CD8-positive, alpha-beta memory T cell (primary cell): ENCODE results near the gene NKPD1. TPM values are rescaled to one million over a fixed set of nuclear protein-coding genes. Genes with fewer than 3 reads are reported as not detected.
"Not testable (repeated sequence)": the region's sequence is repeated elsewhere in the genome, so short reads cannot be mapped to it uniquely, and the experiment has no call there.

Source experiments
- CTCF ChIA-PET: fragments of 350-600 bp; sonication (Branson Sonifier 250); formaldehyde crosslinking; loops from one replicate; lab custom pipeline; 2021; ENCODE audit warnings: antibody characterized with exemption; lab: Charles Lee
- POLR2A ChIA-PET: fragments of 350-600 bp; sonication (Branson Sonifier 250); formaldehyde crosslinking; loops from one replicate; lab custom pipeline; 2021; ENCODE audit warnings: antibody characterized with exemption; lab: Charles Lee
- DNase-seq, 5 donors: peaks; one replicate each; pipeline versions ENCODE4 v3.0.0 to v3.0.0-alpha.2; 2020 to 2022; ENCODE audit warnings: mixed read lengths in 1 of 5
- H3K27ac ChIP-seq: one replicate; pipeline ENCODE4 v1.7.0; 2013; ENCODE audit warnings: low read depth, mild to moderate bottlenecking, low read length, moderate library complexity
- H3K27me3 ChIP-seq: 2 replicates; pipeline ENCODE4 v1.7.0; 2013; ENCODE audit warnings: low read length, mild to moderate bottlenecking; ENCODE audit not compliant: insufficient read depth, poor library complexity, severe bottlenecking
- H3K36me3 ChIP-seq: 2 replicates; pipeline ENCODE4 v1.7.0; 2013; ENCODE audit warnings: mild to moderate bottlenecking, low read length, moderate library complexity; ENCODE audit not compliant: insufficient read depth
- H3K4me1 ChIP-seq: 2 replicates; pipeline ENCODE4 v1.7.0; 2013; ENCODE audit warnings: mild to moderate bottlenecking, low read length, moderate library complexity; ENCODE audit not compliant: insufficient read depth
- H3K4me3 ChIP-seq: 2 replicates; pipeline ENCODE4 v1.7.0; 2013; ENCODE audit warnings: mild to moderate bottlenecking, low read length
- H3K9me3 ChIP-seq: 2 replicates; pipeline ENCODE4 v1.7.0; 2013; ENCODE audit warnings: mild to moderate bottlenecking, low read length
- H3K27ac Mint-ChIP-seq, 8 donors: one replicate each; pipeline ENCODE4 v1.8.0; 2020 to 2021; ENCODE audit warnings: mixed read lengths in 8 of 8, mild to moderate bottlenecking in 6 of 8, inconsistent platforms in 3 of 8, moderate library complexity in 3 of 8
- H3K27me3 Mint-ChIP-seq, 2 donors: one replicate each; pipeline ENCODE4 v1.8.0; 2020 to 2021; ENCODE audit warnings: mixed read lengths in 2 of 2, mild to moderate bottlenecking in 1 of 2, moderate library complexity in 1 of 2
- H3K36me3 Mint-ChIP-seq, 3 donors: one replicate each; pipeline ENCODE4 v1.8.0; 2020 to 2021; ENCODE audit warnings: mixed read lengths in 3 of 3, inconsistent platforms in 1 of 3, mild to moderate bottlenecking in 1 of 3
- H3K4me1 Mint-ChIP-seq, 3 donors: one replicate each; pipeline ENCODE4 v1.8.0; 2020 to 2021; ENCODE audit warnings: mixed read lengths in 3 of 3, inconsistent platforms in 1 of 3, mild to moderate bottlenecking in 1 of 3
- H3K4me3 Mint-ChIP-seq, 7 donors: one replicate each; pipeline ENCODE4 v1.8.0; 2020 to 2021; ENCODE audit warnings: mixed read lengths in 7 of 7, mild to moderate bottlenecking in 6 of 7, moderate library complexity in 4 of 7, inconsistent platforms in 2 of 7
- H3K9me3 Mint-ChIP-seq, 5 donors: one replicate each; pipeline ENCODE4 v1.8.0; 2020 to 2022; ENCODE audit warnings: mixed read lengths in 5 of 5, mild to moderate bottlenecking in 3 of 5, moderate library complexity in 2 of 5, inconsistent platforms in 1 of 5
- polyA plus RNA-seq: library from polyadenylated mRNA; unstranded; fragments of 300-500 nt; fragmentation: Illumina TruSeq; gene quantifications from one replicate; pipeline ENCODE4 v1.2.3, GENCODE V29; 2021
- total RNA-seq, 2 experiments: library from RNA; stranded (reverse); gene quantifications; one replicate each; pipeline ENCODE4 v1.2.3, GENCODE V29; 2021

The NKPD1 gene
- total and polyA plus RNA-seq, 3 experiments from 2014 or later: 0.13 to 0.20 (median 0.18) TPM

DNA sequence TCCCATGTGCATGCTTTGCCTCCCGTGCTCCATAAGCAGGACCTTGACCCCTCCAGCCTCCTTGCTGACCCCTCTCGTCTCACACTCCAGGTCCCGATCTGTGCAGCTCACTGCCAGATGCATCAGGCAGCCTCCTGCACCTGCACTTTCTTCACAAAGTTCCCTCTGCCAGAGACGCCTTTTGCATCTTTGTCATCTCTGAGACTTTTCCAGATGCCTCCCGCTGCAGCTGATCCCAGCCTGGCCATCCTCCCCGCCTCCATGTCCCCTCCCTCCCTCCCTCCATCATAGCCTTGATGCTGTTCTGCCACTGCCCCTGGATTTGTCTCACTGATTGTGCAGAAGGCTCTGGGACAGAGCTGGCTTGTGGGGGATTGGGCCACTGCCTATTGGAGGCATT lies 38.0 kb downstream of the NKPD1 start:
- no peaks in the 10 kb centered on the region for H3K9me3 Mint-ChIP-seq
- Histone ChIP-seq H3K27me3 (no peaks in the 10 kb centered on the region), H3K4me1 (peaks cover 14% of the 10 kb centered on the region), H3K4me3 (no peak overlapping the region), H3K36me3 (no peaks in the 10 kb centered on the region), H3K9me3 (no peaks in the 10 kb centered on the region), H3K27ac (no peak overlapping the region)
- no peaks in the 10 kb centered on the region for H3K27me3 Mint-ChIP-seq
- DNase-seq: no peak
- peaks cover 39 to 67% (median 46%) of the 10 kb centered on the region in 3 donors for H3K4me1 Mint-ChIP-seq
- ChIA-PET POLR2A (no interaction called here), CTCF (no interaction called here)
- H3K4me3 Mint-ChIP-seq: no peak overlapping the region
- peaks cover 0 to 3% (median 0%) of the 10 kb centered on the region in 3 donors for H3K36me3 Mint-ChIP-seq
- H3K27ac Mint-ChIP-seq: peak overlapping the region in 2 of 8 donors; percentile 32 to 85

DNA sequence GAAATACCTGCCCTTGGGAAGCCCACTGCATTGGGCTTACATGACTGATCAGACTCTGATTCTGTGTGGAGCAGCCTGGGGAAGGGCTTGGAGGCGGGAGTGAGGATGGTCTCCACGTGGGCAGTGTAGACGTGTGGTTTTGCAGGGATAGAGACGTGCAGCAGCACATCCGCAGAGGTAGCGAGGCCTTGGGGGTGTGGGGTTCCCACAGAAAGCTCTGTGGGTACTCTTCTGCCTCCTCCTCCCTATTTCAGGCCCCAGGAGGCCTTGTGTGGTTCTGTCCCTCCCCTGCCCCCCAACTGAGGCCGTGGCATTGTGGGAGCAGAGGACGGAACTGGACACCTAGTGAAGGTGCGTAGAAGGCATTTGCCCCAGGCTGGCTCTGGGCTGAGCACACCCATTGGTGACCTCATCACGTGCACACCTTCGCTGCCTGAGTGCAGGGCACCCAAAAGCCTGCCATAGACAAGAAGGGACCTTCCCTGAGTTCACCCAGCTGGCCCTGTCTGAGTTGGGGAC lies 38.9 kb downstream of the NKPD1 start:
- Histone ChIP-seq H3K27me3 (no peaks in the 10 kb centered on the region), H3K4me1 (peaks cover 24% of the 10 kb centered on the region), H3K4me3 (no peak overlapping the region), H3K9me3 (no peaks in the 10 kb centered on the region), H3K36me3 (no peaks in the 10 kb centered on the region), H3K27ac (no peak overlapping the region)
- Mint-ChIP-seq H3K4me1 (peaks cover 45 to 76% (median 52%) of the 10 kb centered on the region in 3 donors), H3K36me3 (peaks cover 0 to 3% (median 0%) of the 10 kb centered on the region in 3 donors), H3K4me3 (peak overlapping the region in 3 of 7 donors; percentile 18 to 51 (median 24)), H3K9me3 (no peaks in the 10 kb centered on the region), H3K27ac (peak overlapping the region in 6 of 8 donors; percentile 21 to 89 (median 70)), H3K27me3 (no peaks in the 10 kb centered on the region)
- POLR2A ChIA-PET: no interaction called here
- no peak for DNase-seq
- CTCF ChIA-PET: no interaction called here

DNA sequence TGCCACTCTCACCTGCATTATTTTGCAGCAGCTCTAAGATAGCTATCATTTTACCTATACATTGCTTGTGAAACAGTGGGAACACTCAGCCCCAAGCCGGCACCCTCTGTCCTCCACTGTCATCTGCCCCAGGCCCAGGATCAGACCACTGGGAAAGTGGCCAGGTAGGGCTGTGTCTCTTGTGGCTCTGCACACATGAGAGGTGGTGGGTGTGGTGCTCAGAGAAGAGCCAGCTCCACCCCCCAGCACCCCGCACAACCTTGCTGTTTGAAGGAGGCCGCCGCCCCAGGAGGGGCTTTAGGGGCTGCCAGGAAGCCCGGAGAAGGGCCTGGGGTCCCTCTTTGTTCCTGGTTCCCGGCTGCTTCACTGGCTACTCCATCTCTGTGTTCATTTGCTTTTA lies 41.2 kb downstream of the NKPD1 start:
- no peak overlapping the region for H3K4me3 ChIP-seq

DNA sequence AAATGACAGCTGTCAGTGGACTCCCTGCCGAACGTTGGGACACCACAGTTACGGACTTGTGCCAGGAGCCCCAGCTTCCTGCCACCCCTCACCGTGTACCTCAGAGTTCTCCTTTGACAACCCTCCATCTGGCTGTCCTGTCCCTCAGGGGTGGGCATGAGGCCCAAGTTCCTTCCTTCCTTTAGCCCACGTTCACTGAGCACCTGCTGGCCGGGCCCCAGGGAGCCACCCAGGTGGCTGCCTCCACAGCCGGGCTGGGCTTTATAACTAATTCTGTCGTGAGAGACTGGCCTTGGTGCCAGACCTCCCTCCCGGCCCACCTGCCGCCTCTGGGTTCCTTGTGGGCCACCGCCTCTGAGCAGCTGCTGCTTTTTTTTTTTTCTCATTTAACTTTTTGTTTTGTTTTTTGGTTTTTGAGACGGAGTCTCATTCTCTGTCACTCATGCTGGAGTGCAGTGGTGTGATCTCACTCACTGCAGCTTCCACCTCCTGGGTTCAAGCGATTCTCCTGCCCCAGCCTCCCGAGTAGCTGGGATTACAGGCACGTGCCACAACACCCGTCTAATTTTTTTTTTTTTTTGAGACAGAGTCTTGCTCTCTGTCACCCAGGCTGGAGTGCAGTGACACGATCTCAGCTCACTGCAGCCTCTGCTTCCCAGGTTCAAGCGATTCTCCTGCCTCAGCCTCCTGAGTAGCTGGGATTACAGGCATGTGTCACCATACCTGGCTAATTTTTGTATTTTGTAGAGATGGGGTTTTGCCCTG lies 42.0 kb downstream of the NKPD1 start:
- peaks cover 46 to 79% (median 60%) of the 10 kb centered on the region in 3 donors for H3K4me1 Mint-ChIP-seq
- not testable (repeated sequence) for H3K9me3 Mint-ChIP-seq, DNase-seq

More for the DNA sequence above, 41.2 kb downstream of the NKPD1 start:
- H3K27me3 Mint-ChIP-seq: no peaks in the 10 kb centered on the region
- H3K36me3 ChIP-seq: no peaks in the 10 kb centered on the region
- no peaks in the 10 kb centered on the region for H3K9me3 ChIP-seq
- POLR2A ChIA-PET: no interaction called here
- H3K9me3 Mint-ChIP-seq: no peaks in the 10 kb centered on the region
- H3K27ac ChIP-seq: no peak overlapping the region
- H3K36me3 Mint-ChIP-seq: peaks cover 0 to 3% (median 0%) of the 10 kb centered on the region in 3 donors
- H3K4me3 Mint-ChIP-seq: peak overlapping the region in 2 of 7 donors; percentile 20 to 46
- H3K27me3 ChIP-seq: no peaks in the 10 kb centered on the region
- peaks cover 51 to 80% (median 60%) of the 10 kb centered on the region in 3 donors for H3K4me1 Mint-ChIP-seq
- H3K27ac Mint-ChIP-seq: peak overlapping the region in 3 of 8 donors; percentile 23 to 73 (median 38)
- H3K4me1 ChIP-seq: peaks cover 29% of the 10 kb centered on the region
- no peak for DNase-seq
- CTCF ChIA-PET: no interaction called here

DNA sequence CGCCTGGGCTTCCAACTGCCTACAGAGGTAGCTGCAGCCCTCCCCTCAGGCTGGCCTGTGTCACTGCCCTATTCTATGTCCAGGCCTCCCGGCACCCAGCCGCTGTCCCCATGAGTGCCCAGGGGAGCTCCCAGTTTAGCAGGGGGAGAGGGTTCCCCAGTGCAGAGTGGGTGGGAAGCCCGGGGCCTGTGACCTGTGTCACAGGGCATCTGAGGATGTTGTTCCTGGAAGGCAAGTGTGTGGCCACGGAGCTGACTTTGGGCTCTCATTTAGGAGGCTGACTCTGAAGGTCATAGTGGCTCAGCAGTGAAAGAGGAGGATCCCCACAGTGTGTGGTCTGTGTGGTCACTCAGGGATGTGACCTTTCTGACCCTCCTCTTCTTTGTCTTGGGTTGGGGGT lies 42.7 kb downstream of the NKPD1 start:
- no peaks in the 10 kb centered on the region for H3K9me3 Mint-ChIP-seq
- peaks cover 0 to 3% (median 0%) of the 10 kb centered on the region in 3 donors for H3K36me3 Mint-ChIP-seq
- H3K27ac Mint-ChIP-seq: peak overlapping the region in 3 of 8 donors; percentile 26 to 61 (median 54)
- Histone ChIP-seq H3K27me3 (no peaks in the 10 kb centered on the region), H3K9me3 (no peaks in the 10 kb centered on the region), H3K36me3 (no peaks in the 10 kb centered on the region), H3K4me3 (no peak overlapping the region), H3K27ac (no peak overlapping the region), H3K4me1 (peaks cover 29% of the 10 kb centered on the region)
- CTCF ChIA-PET: interaction anchor here (1.3 to 1.5 kb wide), 2 partner anchors 8 to 15 kb away, joined by 4 to 5 read pairs; no protein-coding TSS in a partner anchor
- H3K4me1 Mint-ChIP-seq: peaks cover 46 to 78% (median 60%) of the 10 kb centered on the region in 3 donors
- H3K27me3 Mint-ChIP-seq: no peaks in the 10 kb centered on the region
- POLR2A ChIA-PET: interaction anchor here (1.7 kb wide), 1 partner anchor 26 kb away, joined by 4 read pairs; no protein-coding TSS in a partner anchor
- peak overlapping the region in 2 of 7 donors; percentile 31 to 32 for H3K4me3 Mint-ChIP-seq
- DNase-seq: no peak

More for the DNA sequence above, 42.0 kb downstream of the NKPD1 start:
- Mint-ChIP-seq H3K27ac (peak overlapping the region in 5 of 8 donors; percentile 43 to 73 (median 61)), H3K4me3 (peak overlapping the region in 4 of 7 donors; percentile 13 to 46 (median 26))
- H3K4me1 ChIP-seq: peaks cover 29% of the 10 kb centered on the region
- not testable (repeated sequence) for H3K27me3 ChIP-seq, H3K27me3 Mint-ChIP-seq, H3K9me3 ChIP-seq, H3K27ac ChIP-seq, H3K36me3 Mint-ChIP-seq, H3K36me3 ChIP-seq, H3K4me3 ChIP-seq
- ChIA-PET CTCF (interaction anchor here (1.3 to 1.5 kb wide), 2 partner anchors 8 to 15 kb away, joined by 4 to 5 read pairs; no protein-coding TSS in a partner anchor), POLR2A (interaction anchor here (1.7 kb wide), 1 partner anchor 27 kb away, joined by 4 read pairs; no protein-coding TSS in a partner anchor)

DNA sequence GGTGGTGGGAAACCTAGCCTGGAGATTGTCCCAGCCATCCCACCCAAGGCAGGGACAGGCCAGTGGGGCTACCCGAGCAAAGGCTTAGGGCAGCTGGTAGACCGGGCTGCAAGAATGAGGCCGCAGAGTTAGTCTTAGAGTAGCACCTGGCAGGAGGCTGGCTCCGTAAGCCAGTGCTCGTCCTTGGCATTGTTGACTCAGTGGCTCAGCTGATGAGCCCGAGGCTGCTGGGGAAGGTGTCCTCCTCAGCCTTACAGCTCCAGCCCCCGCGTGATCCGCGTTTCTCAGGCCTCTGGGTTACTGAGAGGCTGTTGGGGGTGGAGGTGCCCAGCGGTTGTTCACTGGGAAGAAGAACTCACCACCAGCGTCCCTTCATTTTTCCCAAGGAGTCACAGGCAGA lies 43.1 kb downstream of the NKPD1 start:
- no peak for DNase-seq
- Mint-ChIP-seq H3K9me3 (no peaks in the 10 kb centered on the region), H3K4me1 (peaks cover 46 to 76% (median 59%) of the 10 kb centered on the region in 3 donors), H3K4me3 (peak overlapping the region in 2 of 7 donors; percentile 31 to 69), H3K27me3 (no peaks in the 10 kb centered on the region), H3K36me3 (peaks cover 0 to 3% (median 0%) of the 10 kb centered on the region in 3 donors), H3K27ac (peak overlapping the region in 1 of 8 donors; percentile 87)
- POLR2A ChIA-PET: interaction anchor here (1.7 kb wide), 1 partner anchor 26 kb away, joined by 4 read pairs; no protein-coding TSS in a partner anchor
- Histone ChIP-seq H3K36me3 (no peaks in the 10 kb centered on the region), H3K27me3 (no peaks in the 10 kb centered on the region), H3K27ac (no peak overlapping the region), H3K9me3 (no peaks in the 10 kb centered on the region), H3K4me1 (peaks cover 29% of the 10 kb centered on the region), H3K4me3 (no peak overlapping the region)
- CTCF ChIA-PET: interaction anchor here (1.0 to 1.5 kb wide), 3 partner anchors 9 to 18 kb away, joined by 3 to 5 read pairs (median 4); no protein-coding TSS in a partner anchor

DNA sequence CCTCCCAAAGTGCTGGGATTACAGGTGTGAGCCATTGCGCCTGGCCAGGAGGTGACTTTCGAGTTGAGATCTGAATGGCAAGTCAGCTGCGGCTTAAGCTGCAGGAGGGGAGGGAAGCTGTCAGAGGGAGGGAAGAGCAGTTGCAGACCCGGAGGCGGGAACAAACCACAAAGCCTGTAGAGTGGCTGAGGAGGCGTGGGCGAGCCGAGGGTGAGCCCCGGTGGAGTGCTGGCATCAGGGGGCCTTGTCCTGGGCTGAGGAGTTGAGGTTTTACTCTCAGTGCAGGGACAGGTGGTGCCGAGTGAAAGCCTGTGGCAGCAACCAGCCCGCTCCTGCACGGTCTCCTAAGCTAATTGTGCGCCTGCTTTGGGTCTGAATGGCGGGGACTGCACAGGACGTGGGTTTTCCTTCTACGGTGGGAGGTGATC lies 43.6 kb downstream of the NKPD1 start:
- Mint-ChIP-seq H3K27ac (peak overlapping the region in 6 of 8 donors; percentile 54 to 94 (median 82)), H3K27me3 (no peaks in the 10 kb centered on the region), H3K36me3 (peaks cover 0 to 3% (median 0%) of the 10 kb centered on the region in 3 donors), H3K9me3 (no peaks in the 10 kb centered on the region), H3K4me3 (peak overlapping the region in 6 of 7 donors; percentile 23 to 73 (median 64)), H3K4me1 (peaks cover 43 to 73% (median 54%) of the 10 kb centered on the region in 3 donors)
- ChIA-PET CTCF (interaction anchor here (1.0 to 1.5 kb wide), 3 partner anchors 9 to 19 kb away, joined by 3 to 5 read pairs (median 4); no protein-coding TSS in a partner anchor), POLR2A (interaction anchor here (0.7 to 1.7 kb wide), 2 partner anchors 14 to 25 kb away, joined by 3 to 4 read pairs; no protein-coding TSS in a partner anchor)
- no peaks in the 10 kb centered on the region for H3K9me3 ChIP-seq
- DNase-seq: peak in 1 of 5 donors; percentile 43
- no peaks in the 10 kb centered on the region for H3K27me3 ChIP-seq
- H3K36me3 ChIP-seq: no peaks in the 10 kb centered on the region
- peaks cover 29% of the 10 kb centered on the region for H3K4me1 ChIP-seq
- no peak overlapping the region for H3K4me3 ChIP-seq
- no peak overlapping the region for H3K27ac ChIP-seq
